ENCODE data around the gene TMEM151B.
A peak's percentile ranks its signal among the peaks of the same experiment; 100 is the strongest.

The TMEM151B gene

GRCh38 chr6:44264154-44265006, 5.9 kb upstream of the TMEM151B start:
- DNase-seq (ENCODE audit: low spot score), result peak; percentile 54

- peak; percentile 90 for DNase-seq (ENCODE audit: low spot score)
Measured at GRCh38 chr6:44265007-44265721, 5.1 kb upstream of the TMEM151B start, which contains the start of gene NFKBIE. Gene NFKBIE (minus strand): TSS chr6:44265551. CDS start chr6:44265346, 205 bp downstream.

- no peak for DNase-seq (ENCODE audit: low spot score)
Measured at GRCh38 chr6:44265722-44266233, 4.5 kb upstream of the TMEM151B start.

DNA sequence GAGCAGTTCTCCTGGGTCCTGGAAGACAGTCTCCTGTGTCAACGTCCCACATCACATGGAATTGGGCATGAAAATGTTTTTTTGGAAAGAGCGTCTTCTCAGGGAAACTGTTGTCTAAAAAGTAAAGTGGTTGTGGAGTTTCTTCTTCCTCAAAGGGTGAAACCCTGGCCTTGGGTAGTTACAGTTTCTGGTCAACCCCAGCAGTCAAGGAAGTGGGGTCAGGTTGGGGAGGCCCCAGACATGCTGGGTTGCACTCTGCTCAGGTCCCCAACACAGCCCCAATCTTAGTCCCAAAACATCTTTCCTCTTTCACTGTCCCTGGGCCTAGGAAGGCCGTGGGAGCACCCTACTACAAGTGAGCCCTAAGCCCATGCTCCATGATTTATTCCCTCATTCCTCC, 3.9 kb upstream of the TMEM151B start:
- no peak for DNase-seq (ENCODE audit: low spot score)

- DNase-seq (ENCODE audit: low spot score), result no peak
Measured at GRCh38 chr6:44267252-44267651, 3.0 kb upstream of the TMEM151B start.

GRCh38 chr6:44268095-44268628, 2.1 kb upstream of the TMEM151B start:
- DNase-seq (ENCODE audit: low spot score), result no peak

GRCh38 chr6:44269178-44269920, 901 bp upstream of the TMEM151B start:
- no peak for DNase-seq (ENCODE audit: low spot score)

- no peak for DNase-seq (ENCODE audit: low spot score)
Measured at GRCh38 chr6:44270526-44271405, 516 bp downstream of the TMEM151B start.

GRCh38 chr6:44271406-44271723, 1.1 kb downstream of the TMEM151B start:
- no peak for DNase-seq (ENCODE audit: low spot score)

DNA sequence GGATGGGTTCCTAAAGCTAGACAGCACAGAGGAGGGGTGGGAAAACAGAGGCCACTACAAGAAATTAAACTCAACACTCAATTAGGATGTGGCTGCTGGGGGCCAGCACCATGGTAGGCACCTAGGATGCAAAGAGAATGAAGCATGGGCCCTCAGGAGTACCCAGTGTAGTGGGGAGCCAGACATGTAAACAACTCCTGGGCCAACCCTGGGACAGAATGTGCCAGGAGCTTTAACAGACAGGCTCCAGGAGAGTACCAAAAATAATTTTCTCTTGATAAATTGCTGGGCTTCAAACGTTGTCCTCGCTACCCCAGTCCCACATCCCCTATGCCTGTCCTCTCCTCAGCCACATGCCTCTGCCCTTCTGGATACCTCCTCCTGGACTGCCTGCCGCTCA, 1.7 kb downstream of the TMEM151B start:
- DNase-seq (ENCODE audit: low spot score), result no peak

DNA sequence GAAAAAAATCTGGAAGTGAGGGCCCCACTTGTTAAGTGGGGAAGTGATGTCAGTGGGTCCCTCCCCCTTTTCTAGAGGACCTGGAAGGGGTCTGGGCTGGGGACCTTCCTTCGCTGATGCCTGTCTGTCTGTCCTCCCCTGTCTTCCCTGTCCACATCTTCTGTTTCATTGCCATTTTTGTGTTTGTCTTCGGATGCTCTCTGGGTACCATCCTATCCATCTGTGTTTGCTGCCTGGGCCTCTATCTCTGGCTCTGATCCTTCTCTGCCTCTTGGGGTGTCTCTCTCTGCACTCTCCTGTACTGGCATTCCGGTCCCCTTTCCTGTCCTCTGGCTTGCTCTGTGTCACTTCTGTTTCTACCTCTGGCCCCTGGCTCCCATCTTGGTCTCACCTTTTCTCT, 2.3 kb downstream of the TMEM151B start:
- no peak for DNase-seq (ENCODE audit: low spot score)

GRCh38 chr6:44272999-44273566, 2.8 kb downstream of the TMEM151B start:
- no peak for DNase-seq (ENCODE audit: low spot score)

- no peak for DNase-seq (ENCODE audit: low spot score)
Measured at GRCh38 chr6:44273617-44274016, 3.4 kb downstream of the TMEM151B start.

- DNase-seq (ENCODE audit: low spot score), result no peak
Measured at GRCh38 chr6:44275271-44275748, 5.1 kb downstream of the TMEM151B start.

DNA sequence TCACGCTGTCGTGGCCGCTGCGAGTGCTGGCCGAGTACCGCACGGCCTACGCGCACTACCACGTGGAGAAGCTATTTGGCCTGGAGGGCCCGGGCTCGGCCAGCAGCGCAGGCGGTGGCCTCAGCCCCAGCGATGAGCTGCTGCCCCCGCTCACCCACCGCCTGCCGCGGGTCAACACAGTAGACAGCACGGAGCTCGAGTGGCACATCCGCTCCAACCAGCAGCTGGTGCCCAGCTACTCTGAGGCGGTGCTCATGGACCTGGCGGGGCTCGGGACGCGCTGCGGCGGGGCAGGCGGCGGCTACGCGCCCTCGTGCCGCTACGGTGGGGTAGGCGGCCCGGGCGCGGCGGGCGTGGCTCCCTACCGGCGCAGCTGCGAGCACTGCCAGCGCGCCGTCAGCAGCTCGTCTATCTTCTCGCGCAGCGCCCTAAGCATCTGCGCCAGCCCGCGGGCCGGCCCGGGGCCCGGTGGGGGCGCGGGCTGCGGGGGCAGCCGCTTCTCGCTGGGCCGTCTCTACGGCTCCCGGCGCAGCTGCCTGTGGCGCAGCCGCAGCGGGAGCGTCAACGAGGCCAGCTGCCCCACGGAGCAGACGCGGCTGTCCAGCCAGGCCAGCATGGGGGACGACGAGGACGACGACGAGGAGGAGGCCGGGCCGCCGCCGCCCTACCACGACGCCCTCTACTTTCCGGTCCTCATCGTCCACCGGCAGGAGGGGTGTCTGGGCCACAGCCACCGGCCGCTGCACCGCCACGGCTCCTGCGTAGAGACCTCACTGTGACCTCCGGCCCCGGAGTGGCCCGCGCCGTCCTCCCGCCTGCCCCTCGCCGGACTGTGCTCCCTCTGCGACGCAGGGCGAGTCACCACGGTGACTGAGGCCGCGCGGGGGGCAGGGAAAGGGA, 5.7 kb downstream of the TMEM151B start:
- DNase-seq (ENCODE audit: low spot score), result no peak

- DNase-seq (ENCODE audit: low spot score), result no peak
Measured at GRCh38 chr6:44276667-44277640, 6.7 kb downstream of the TMEM151B start.

GRCh38 chr6:44277763-44278162, 7.5 kb downstream of the TMEM151B start:
- DNase-seq (ENCODE audit: low spot score), result no peak

DNA sequence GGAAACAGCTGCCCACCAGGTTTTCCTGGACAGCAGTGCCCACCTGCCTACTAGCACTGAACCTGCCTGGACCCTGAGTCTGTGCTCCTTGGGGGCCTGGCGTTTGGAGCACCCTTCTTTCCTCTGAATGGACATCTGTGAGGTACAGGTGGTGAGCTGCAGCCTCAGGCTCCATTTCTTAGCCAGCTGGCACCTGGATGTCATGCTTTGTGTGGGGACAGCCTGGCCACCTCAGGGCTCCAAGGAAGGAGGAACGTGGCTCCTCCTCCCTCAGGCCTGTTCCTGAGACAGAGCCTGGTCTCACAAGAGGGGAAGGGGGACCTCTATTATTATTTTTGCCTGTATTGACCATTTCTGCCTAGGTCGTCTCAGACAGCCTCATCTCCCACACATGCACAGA, 8.1 kb downstream of the TMEM151B start:
- no peak for DNase-seq (ENCODE audit: low spot score)
